Testis (tissue), 3 donors: ENCODE results near the gene RDH11. TPM values are rescaled to one million over a fixed set of nuclear protein-coding genes. Genes with fewer than 3 reads are reported as not detected.
"Not testable (repeated sequence)": the region's sequence is repeated elsewhere in the genome, so short reads cannot be mapped to it uniquely, and the experiment has no call there.

Source experiments
- DNase-seq: peaks from one replicate; pipeline ENCODE4 v3.0.0-alpha.2; 2019
- H3K27ac ChIP-seq, 2 donors: fragments of 200-600 bp; sonication (generic); one replicate each; pipeline ENCODE4 v1.5.1; 2019
- H3K27me3 ChIP-seq: fragments of 200-600 bp; sonication (generic); one replicate; pipeline ENCODE4 v1.5.1; 2019
- H3K36me3 ChIP-seq: fragments of 200-600 bp; sonication (generic); one replicate; pipeline ENCODE4 v1.5.1; 2017; ENCODE audit warnings: low read depth; ENCODE audit errors: missing control alignments
- H3K4me1 ChIP-seq: fragments of 200-600 bp; sonication (generic); one replicate; pipeline ENCODE4 v1.5.1; 2019
- H3K4me3 ChIP-seq, 2 donors: fragments of 200-600 bp; sonication (generic); one replicate each; pipeline ENCODE4 v1.5.1; 2017 to 2019
- H3K9me3 ChIP-seq: fragments of 200-600 bp; sonication (generic); one replicate; pipeline ENCODE4 v1.5.1; 2017
- CTCF ChIP-seq, 3 experiments: fragments of 450-650 bp in 2 of 3; fragments of 200-600 bp in 1 of 3; sonication (generic) in 1 of 3; IDR thresholded peaks; one replicate each; pipeline ENCODE4 v1.5.1; 2016 to 2019; ENCODE audit warnings: antibody characterized with exemption in 3 of 3, mild to moderate bottlenecking in 2 of 3, moderate library complexity in 1 of 3
- POLR2A ChIP-seq: fragments of 450-650 bp; IDR thresholded peaks from one replicate; pipeline ENCODE4 v1.6.1; 2017; ENCODE audit warnings: antibody characterized with exemption, mild to moderate bottlenecking, moderate library complexity
- WGBS, 2 donors: methylation state at CpG; one replicate each; pipeline ENCODE4 v1.1.5; 2018; 5-methylcytosine and 5-hydroxymethylcytosine counted together
- intact Hi-C: fragments of 100-400 bp; cut with DNase I; formaldehyde crosslinking; loops from one replicate; pipeline ENCODE4 v1.15.1; 2023; ENCODE audit warnings: low total_unique reads
- polyA plus RNA-seq: library from polyadenylated mRNA; stranded (reverse); fragments of 350-450 nt; fragmentation: Illumina TruSeq; extraction: RNeasy Lipid Tissue Mini Kit (QIAGEN cat#74804); gene quantifications from one replicate; pipeline ENCODE4 v1.2.3, GENCODE V29; 2014; ENCODE audit warnings: low read depth, low replicate concordance; ENCODE audit not compliant: insufficient read depth
- total RNA-seq, 2 donors: library from RNA; depleted of rRNA; stranded (reverse); fragments of >200 nt; gene quantifications; one replicate each; pipeline ENCODE4 v1.2.3, GENCODE V29; 2016

Gene RDH11
- total and polyA plus RNA-seq, 3 donors from 2014 or later: 63.2 to 87.5 (median 82.4) TPM

GRCh38 chr14:67719866-67720265 is 24.3 kb upstream of the RDH11 start:
- intact Hi-C loops: no loop called here
- TF ChIP-seq CTCF (IDR thresholded peaks at IDR 0.05) (no peak), POLR2A (no peak)
- DNase-seq: no peak
- WGBS, 2 donors: 69 to 70% methylated on average over 2 of the region's 2 CpGs
- peaks cover 3% of the 10 kb centered on the region for H3K4me1 ChIP-seq
- H3K9me3 ChIP-seq: no peaks in the 10 kb centered on the region
- no peak overlapping the region for H3K4me3 ChIP-seq
- H3K27me3 ChIP-seq: no peaks in the 10 kb centered on the region
- H3K36me3 ChIP-seq: no peaks in the 10 kb centered on the region
- H3K27ac ChIP-seq: no peak overlapping the region

- 92 to 96% methylated on average over 3 of the region's 3 CpGs for whole genome bisulfite sequencing, 2 donors
- intact Hi-C loops, H3K27ac ChIP-seq, H3K9me3 ChIP-seq, H3K4me3 ChIP-seq, DNase-seq, H3K27me3 ChIP-seq, H3K36me3 ChIP-seq, H3K4me1 ChIP-seq: not testable (repeated sequence)
Observed at GRCh38 chr14:67719385-67719784, 23.8 kb upstream of the RDH11 start.

GRCh38 chr14:67718265-67718664 is 22.7 kb upstream of the RDH11 start:
- TF ChIP-seq CTCF (IDR thresholded peaks at IDR 0.05) (no peak), POLR2A (no peak)
- Histone ChIP-seq H3K9me3 (no peaks in the 10 kb centered on the region), H3K4me3 (no peak overlapping the region), H3K27me3 (no peaks in the 10 kb centered on the region), H3K27ac (no peak overlapping the region), H3K36me3 (no peaks in the 10 kb centered on the region), H3K4me1 (peaks cover 3% of the 10 kb centered on the region)
- no peak for DNase-seq
- intact Hi-C loops: no loop called here
- 58 to 69% methylated on average over 2 of the region's 2 CpGs for WGBS, 2 donors

GRCh38 chr14:67717048-67717447 is 21.5 kb upstream of the RDH11 start:
- no peak overlapping the region for H3K27ac ChIP-seq
- WGBS, 2 donors: 95 to 100% methylated on average over 1 of the region's 1 CpG
- no peak overlapping the region for H3K4me3 ChIP-seq
- H3K36me3 ChIP-seq: no peaks in the 10 kb centered on the region
- H3K9me3 ChIP-seq: no peaks in the 10 kb centered on the region
- H3K4me1 ChIP-seq: no peaks in the 10 kb centered on the region
- H3K27me3 ChIP-seq: no peaks in the 10 kb centered on the region
- no peak for DNase-seq
- TF ChIP-seq CTCF (IDR thresholded peaks at IDR 0.05): no peak
- no peak for TF ChIP-seq POLR2A
- intact Hi-C loops: no loop called here

- DNase-seq: no peak
- no peaks in the 10 kb centered on the region for H3K4me1 ChIP-seq
- no peaks in the 10 kb centered on the region for H3K36me3 ChIP-seq
- intact Hi-C loops: no loop called here
- no peak overlapping the region for H3K27ac ChIP-seq
- H3K9me3 ChIP-seq: no peaks in the 10 kb centered on the region
- TF ChIP-seq CTCF (IDR thresholded peaks at IDR 0.05) (no peak), POLR2A (no peak)
- H3K27me3 ChIP-seq: no peaks in the 10 kb centered on the region
- no peak overlapping the region for H3K4me3 ChIP-seq
- 92 to 93% methylated on average over 2 of the region's 2 CpGs for WGBS, 2 donors
Observed at GRCh38 chr14:67710209-67710608, 14.6 kb upstream of the RDH11 start.

GRCh38 chr14:67709796-67710195 is 14.2 kb upstream of the RDH11 start:
- H3K4me3 ChIP-seq, intact Hi-C loops, H3K27me3 ChIP-seq, H3K9me3 ChIP-seq, H3K36me3 ChIP-seq, H3K4me1 ChIP-seq, H3K27ac ChIP-seq, DNase-seq: not testable (repeated sequence)
- WGBS, 2 donors: 68 to 76% methylated on average over 1 of the region's 1 CpG

- intact Hi-C loops, H3K27me3 ChIP-seq, H3K4me3 ChIP-seq, H3K36me3 ChIP-seq, H3K27ac ChIP-seq, H3K9me3 ChIP-seq, H3K4me1 ChIP-seq, DNase-seq: not testable (repeated sequence)
Observed at GRCh38 chr14:67709346-67709745, 13.8 kb upstream of the RDH11 start.
